Transverse colon (tissue), 4 donors: ENCODE measurements around the gene PACS1. TPM values are rescaled to one million over a fixed set of nuclear protein-coding genes. Genes with fewer than 3 reads are reported as not detected.

Source experiments
- DNase-seq: peaks from one replicate; pipeline ENCODE4 v3.0.0-alpha.2; 2019
- H3K27ac ChIP-seq, 4 donors: fragments of 200-600 bp; sonication (generic); 2 replicates each; pipeline ENCODE4 v1.5.1; 2016 to 2018; ENCODE audit warnings: inconsistent platforms in 4 of 4
- H3K27me3 ChIP-seq: fragments of 200-600 bp; sonication (generic); 2 replicates; pipeline ENCODE4 v1.5.1; 2017; ENCODE audit warnings: inconsistent platforms
- H3K36me3 ChIP-seq, 4 donors: fragments of 200-600 bp; sonication (generic); 2 replicates each; pipeline ENCODE4 v1.5.1; 2017 to 2019; ENCODE audit warnings: inconsistent platforms in 4 of 4
- H3K4me1 ChIP-seq, 4 donors: fragments of 200-600 bp; sonication (generic); 2 replicates each; pipeline ENCODE4 v1.5.1; 2017 to 2020; ENCODE audit warnings: inconsistent platforms in 4 of 4
- H3K4me3 ChIP-seq, 4 donors: fragments of 200-600 bp; sonication (generic); 1 replicate in 1 of 4; 2 replicates in 3 of 4; pipeline versions ENCODE4 v1.5.1 to v1.6.1; 2017 to 2019; ENCODE audit warnings: inconsistent platforms in 4 of 4
- H3K9me3 ChIP-seq, 2 donors: fragments of 200-600 bp; sonication (generic); 2 replicates each; pipeline ENCODE4 v1.5.1; 2017 to 2019; ENCODE audit warnings: inconsistent platforms in 2 of 2
- EP300 ChIP-seq: sonication (generic); formaldehyde crosslinking; IDR thresholded peaks from one replicate; pipeline ENCODE4 v1.6.1; 2017; ENCODE audit warnings: antibody characterized with exemption, low read depth
- POLR2A ChIP-seq: fragments of 450-650 bp; IDR thresholded peaks from one replicate; pipeline ENCODE4 v1.6.1; 2016; ENCODE audit warnings: antibody characterized with exemption, mild to moderate bottlenecking, moderate library complexity
- POLR2AphosphoS5 ChIP-seq, 3 donors: sonication (generic); formaldehyde crosslinking; IDR thresholded peaks; one replicate each; pipeline ENCODE4 v1.6.1; 2016; ENCODE audit warnings: antibody characterized with exemption in 3 of 3
- WGBS, 2 donors: methylation state at CpG; one replicate each; pipeline ENCODE4 v1.1.5; 2018; ENCODE audit warnings: low coverage in 1 of 2; 5-methylcytosine and 5-hydroxymethylcytosine counted together
- in situ Hi-C, 4 donors: fragments of 200-750 bp; cut with MboI; loops; one replicate each; pipeline versions ENCODE4 v1.15.0 to v1.15.1; 2017; ENCODE audit warnings: low sequenced_read_pairs in 3 of 4, low pct_ligation_motif_present in 1 of 4, low pct_unique_long_range_greater_than_20kb in 1 of 4
- intact Hi-C: fragments of 100-400 bp; cut with DNase I; formaldehyde crosslinking; loops from one replicate; pipeline ENCODE4 v1.15.1; 2023; ENCODE audit warnings: low total_unique reads
- total RNA-seq, 4 donors: library from RNA; depleted of rRNA; stranded (reverse); fragments of >200 nt; gene quantifications; one replicate each; pipeline ENCODE4 v1.1.0, GENCODE V29; 2016
- TF ChIP-seq, protein P1 (sequence below), 5 experiments: fragments of 200-600 bp in 3 of 5; fragments of 450-650 bp in 2 of 5; sonication (generic) in 3 of 5; IDR thresholded peaks; 1 replicate in 2 of 5; 2 replicates in 3 of 5; pipeline ENCODE4 v1.5.1; 2016 to 2017; ENCODE audit warnings: antibody characterized with exemption in 5 of 5, inconsistent platforms in 3 of 5, mild to moderate bottlenecking in 2 of 5, moderate library complexity in 1 of 5

PACS1 gene
- total RNA-seq, 4 donors from 2014 or later, result 9.8 to 52.0 (median 27.2) TPM

DNA sequence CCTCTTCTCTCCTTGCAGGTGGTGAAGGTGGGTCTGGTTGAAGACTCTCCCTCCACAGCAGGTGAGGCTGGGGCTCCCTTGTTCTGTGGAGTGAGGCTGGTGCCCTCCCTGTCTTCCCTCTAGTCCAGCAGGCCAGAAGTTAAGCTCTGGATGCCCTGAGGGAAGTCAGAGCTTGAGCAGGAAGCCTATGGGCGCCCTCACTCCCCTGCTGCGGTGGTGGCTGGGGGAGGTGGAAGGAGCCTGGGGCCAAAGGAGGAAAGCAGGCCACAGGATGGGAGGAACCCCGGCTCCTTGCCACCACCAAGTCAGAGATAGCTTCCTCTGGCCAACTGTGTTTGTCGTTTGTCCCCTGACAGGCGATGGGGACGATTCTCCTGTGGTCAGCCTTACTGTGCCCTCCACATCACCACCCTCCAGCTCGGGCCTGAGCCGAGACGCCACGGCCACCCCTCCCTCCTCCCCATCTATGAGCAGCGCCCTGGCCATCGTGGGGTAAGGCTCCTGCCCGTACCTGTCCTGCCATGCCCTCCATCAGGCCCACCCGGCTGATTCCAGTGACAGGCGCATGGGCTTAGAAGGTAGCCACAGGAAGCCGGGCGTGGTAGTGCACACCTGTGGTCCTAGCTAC lies 168.8 kb downstream of the PACS1 start:
- no peak for DNase-seq
- TF ChIP-seq, protein P1, sequence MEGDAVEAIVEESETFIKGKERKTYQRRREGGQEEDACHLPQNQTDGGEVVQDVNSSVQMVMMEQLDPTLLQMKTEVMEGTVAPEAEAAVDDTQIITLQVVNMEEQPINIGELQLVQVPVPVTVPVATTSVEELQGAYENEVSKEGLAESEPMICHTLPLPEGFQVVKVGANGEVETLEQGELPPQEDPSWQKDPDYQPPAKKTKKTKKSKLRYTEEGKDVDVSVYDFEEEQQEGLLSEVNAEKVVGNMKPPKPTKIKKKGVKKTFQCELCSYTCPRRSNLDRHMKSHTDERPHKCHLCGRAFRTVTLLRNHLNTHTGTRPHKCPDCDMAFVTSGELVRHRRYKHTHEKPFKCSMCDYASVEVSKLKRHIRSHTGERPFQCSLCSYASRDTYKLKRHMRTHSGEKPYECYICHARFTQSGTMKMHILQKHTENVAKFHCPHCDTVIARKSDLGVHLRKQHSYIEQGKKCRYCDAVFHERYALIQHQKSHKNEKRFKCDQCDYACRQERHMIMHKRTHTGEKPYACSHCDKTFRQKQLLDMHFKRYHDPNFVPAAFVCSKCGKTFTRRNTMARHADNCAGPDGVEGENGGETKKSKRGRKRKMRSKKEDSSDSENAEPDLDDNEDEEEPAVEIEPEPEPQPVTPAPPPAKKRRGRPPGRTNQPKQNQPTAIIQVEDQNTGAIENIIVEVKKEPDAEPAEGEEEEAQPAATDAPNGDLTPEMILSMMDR (IDR thresholded peaks at IDR 0.05), result no peak
- intact Hi-C loops, result no loop called here
- in situ Hi-C loops, result no loop called here
- Histone ChIP-seq H3K27me3 (no peaks in the 10 kb centered on the region), H3K36me3 (no peaks in the 10 kb centered on the region), H3K27ac (no peak overlapping the region), H3K4me1 (no peaks in the 10 kb centered on the region), H3K9me3 (no peaks in the 10 kb centered on the region), H3K4me3 (no peak overlapping the region)
- WGBS, 2 donors, result 93% methylated on average over 17 of the region's 17 CpGs; no CpG with 5 or more reads in 1 of the 2 donors

DNA sequence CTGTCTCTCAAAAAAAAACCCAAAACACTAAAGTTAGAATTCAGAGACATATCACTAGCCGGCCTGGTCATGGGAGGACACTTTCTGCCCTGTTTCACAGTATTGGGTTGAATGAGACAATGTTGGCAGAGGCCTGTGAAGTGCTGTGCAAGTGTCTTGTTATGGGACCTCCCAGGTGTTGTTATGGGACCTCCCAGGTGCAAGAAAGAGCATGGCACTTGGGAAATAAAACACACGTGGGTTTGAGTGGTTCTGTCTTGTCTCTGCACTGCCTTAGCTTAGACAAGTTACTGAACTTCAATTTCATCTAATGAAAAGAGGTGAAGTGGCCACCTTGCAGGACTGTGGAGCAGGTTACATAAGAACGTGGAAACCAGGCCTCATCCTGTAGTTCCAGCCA lies 169.4 kb downstream of the PACS1 start:
- H3K4me1 ChIP-seq, result no peaks in the 10 kb centered on the region
- H3K4me3 ChIP-seq, result no peak overlapping the region
- no peak for TF ChIP-seq POLR2A
- no peak for TF ChIP-seq POLR2AphosphoS5 (IDR thresholded peaks at IDR 0.05)
- TF ChIP-seq, protein P1 (IDR thresholded peaks at IDR 0.05), result no peak
- TF ChIP-seq EP300, result no peak
- no peak overlapping the region for H3K27ac ChIP-seq
- no peaks in the 10 kb centered on the region for H3K27me3 ChIP-seq
- DNase-seq, result no peak
- H3K36me3 ChIP-seq, result no peaks in the 10 kb centered on the region
- 64% methylated on average over 3 of the region's 3 CpGs; no CpG with 5 or more reads in 1 of the 2 donors for WGBS, 2 donors
- no peaks in the 10 kb centered on the region for H3K9me3 ChIP-seq
- in situ Hi-C loops (no loop called here), intact Hi-C loops (no loop called here)

DNA sequence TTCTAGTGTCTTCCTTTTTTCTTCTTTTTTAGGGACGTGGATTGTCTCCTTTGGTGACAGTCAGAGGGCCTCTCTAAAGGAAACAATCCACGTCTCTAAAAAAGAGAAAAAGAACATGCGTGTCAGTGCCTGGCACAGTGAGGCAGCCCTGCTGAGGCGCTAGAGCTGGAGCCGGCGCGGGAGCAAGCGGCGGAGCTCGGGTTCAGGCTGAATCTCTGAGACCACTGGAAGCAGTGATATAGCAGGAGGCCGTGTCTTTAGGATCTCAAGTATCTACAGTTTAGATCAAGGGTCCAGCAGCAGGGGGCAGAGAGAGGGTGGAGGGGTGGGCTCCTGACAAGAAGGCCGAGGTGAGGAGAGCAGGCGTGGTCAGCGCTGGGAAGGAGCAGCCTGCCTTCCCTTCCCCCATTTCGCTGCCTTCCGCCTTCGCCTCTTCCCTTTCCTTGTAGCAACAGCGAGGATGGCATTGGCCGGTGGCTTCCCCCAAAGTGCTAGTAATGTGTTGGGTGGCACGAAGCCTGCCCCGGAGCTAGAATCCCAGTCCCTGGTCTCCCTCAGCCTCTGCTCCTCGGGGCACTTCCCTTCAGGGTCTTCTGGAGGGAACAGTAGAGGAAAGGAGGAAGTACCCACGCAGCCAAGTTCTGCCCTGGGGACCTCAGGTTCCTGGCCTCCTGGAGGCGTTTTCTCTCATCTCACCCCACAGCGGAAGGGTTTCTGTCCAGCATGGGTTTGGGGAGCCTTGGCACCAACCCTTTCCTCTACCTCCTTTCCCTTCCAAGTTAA lies 170.1 kb downstream of the PACS1 start:
- 91 to 94% methylated on average over 10 to 25 of the region's 25 CpGs for WGBS, 2 donors
- Histone ChIP-seq H3K27me3 (no peaks in the 10 kb centered on the region), H3K27ac (no peak overlapping the region), H3K4me3 (no peak overlapping the region), H3K36me3 (no peaks in the 10 kb centered on the region), H3K9me3 (no peaks in the 10 kb centered on the region), H3K4me1 (no peaks in the 10 kb centered on the region)
- intact Hi-C loops, result no loop called here
- no peak for TF ChIP-seq POLR2A
- TF ChIP-seq, protein P1 (IDR thresholded peaks at IDR 0.05), result no peak
- no peak for TF ChIP-seq POLR2AphosphoS5 (IDR thresholded peaks at IDR 0.05)
- TF ChIP-seq EP300, result no peak
- DNase-seq, result no peak
- in situ Hi-C loops, result no loop called here

DNA sequence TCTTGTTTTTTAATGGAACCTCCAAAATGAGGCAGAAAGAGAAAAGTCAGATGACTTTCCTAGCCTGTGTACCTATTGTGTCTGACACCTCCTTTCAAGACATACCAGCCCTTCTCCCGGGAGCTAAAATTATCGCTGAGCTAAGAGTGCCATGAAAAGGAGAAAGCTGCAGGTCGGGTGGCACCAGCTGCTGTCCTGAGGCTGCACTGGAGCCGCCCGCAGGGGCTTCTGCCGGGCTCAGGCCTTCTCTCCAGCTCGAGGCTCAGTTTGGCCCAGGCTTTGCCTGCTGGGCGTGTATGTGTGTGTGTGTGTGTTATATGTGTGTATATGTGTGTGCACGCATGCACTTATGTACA lies 170.7 kb downstream of the PACS1 start:
- in situ Hi-C loops, result no loop called here

More for the DNA sequence above, 170.7 kb downstream of the PACS1 start:
- no peaks in the 10 kb centered on the region for H3K36me3 ChIP-seq
- H3K27me3 ChIP-seq, result no peaks in the 10 kb centered on the region
- no peaks in the 10 kb centered on the region for H3K9me3 ChIP-seq
- TF ChIP-seq POLR2AphosphoS5 (IDR thresholded peaks at IDR 0.05) (no peak), EP300 (no peak), POLR2A (no peak)
- TF ChIP-seq, protein P1 (IDR thresholded peaks at IDR 0.05), result no peak
- H3K4me3 ChIP-seq, result no peak overlapping the region
- WGBS, 2 donors, result 91% methylated on average over 9 of the region's 9 CpGs; no CpG with 5 or more reads in 1 of the 2 donors
- H3K27ac ChIP-seq, result no peak overlapping the region
- no peaks in the 10 kb centered on the region for H3K4me1 ChIP-seq
- no peak for DNase-seq
- intact Hi-C loops, result no loop called here
